NCI-H2196 (cell line): ENCODE data around the gene TNFRSF19.
A peak's percentile ranks its signal among the peaks of the same experiment; 100 is the strongest.

Source experiments
- DNase-seq: peaks from one replicate; lab custom pipeline; 2025; ENCODE audit not compliant: unreplicated experiment; lab: John Stamatoyannopoulos, UW

TNFRSF19 gene

DNA sequence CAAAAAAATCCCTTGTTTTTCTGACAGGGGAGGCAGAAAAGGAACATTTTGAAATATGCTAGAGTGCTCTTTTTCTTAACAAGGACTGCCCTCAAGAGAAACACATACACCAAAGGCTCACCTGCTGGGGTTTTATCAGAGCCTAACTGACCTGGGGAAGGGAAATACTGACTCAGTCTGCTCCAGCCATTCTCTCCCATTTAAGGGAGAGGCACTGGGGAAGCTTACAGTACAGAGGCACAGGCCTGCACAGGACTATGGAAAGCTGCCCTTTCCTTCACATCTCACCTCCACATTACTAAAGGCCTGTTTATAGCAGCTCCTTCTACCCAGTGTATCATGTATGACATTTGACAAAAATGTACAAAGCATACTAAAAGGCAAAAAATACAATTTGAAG lies 30.3 kb downstream of the TNFRSF19 start:
- no peak for DNase-seq

DNA sequence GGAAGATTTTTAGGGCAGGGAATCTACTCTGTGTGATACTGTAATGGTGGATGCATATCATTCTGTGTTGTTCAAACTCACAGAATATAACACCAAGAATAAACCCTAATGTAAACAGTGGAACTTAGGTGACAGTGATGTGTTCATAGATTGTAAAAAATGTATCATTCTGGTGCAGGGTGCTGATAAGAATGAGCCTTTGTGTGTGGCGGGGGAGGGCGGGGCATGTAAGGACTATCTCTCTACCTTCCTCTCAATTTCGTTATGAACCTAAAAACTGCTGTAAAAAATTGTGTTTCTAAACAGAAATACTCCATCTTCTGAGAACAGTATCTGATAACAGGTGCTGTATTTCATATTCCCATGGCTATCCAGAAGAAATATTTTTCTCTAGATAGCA lies 35.6 kb downstream of the TNFRSF19 start:
- DNase-seq, result no peak

DNA sequence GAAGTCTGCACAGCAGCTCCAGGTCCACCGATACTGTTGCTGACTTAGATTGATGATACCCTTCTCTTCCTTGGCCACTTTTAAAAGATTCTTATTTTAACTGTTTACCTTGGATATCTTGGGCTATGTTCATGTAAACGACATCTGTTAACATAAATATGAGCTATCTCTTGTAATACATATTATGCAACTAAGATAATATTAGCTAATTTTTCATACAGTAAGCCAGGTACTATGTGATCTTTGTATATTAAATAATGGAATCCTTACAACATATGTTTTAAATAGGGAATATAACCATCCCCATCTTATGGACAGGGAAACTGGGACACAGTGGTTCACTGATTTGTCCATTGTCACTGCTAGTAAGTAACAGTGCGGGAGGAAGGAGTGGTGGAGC lies 37.9 kb downstream of the TNFRSF19 start:
- DNase-seq, result no peak

DNA sequence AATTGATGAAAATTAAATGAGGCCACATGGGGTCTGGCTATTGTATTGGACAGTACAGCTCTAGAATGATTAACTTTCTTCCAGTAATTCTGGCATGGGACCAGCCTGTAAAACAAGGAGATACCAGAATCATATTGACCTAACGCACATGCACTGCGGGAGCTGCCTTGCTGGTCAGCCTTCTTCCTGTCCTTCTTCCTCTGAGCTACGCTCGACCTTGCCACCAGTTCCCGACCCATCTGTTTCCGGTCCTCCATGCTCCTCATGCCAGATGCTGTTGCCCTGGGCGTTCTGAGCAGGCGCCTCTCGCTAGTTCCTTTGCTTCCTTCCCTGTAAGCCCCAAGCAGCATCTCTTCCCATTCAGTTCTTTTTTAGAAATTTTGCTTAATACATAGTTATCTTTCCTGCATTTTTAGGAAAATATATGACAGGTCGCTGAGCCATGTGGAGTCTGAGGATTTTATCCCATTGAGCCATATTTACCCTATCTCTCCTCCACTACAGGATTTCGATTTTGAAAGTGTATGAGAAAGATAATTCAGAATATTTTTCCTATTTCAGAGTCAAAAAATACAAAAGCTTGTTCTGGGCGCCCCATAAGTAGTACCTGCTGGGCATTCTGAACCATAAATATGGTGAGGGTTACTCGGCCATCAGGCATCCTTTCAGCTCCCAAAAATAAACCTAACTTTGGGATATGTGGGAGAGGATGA lies 38.6 kb downstream of the TNFRSF19 start:
- DNase-seq, result no peak

- peak; percentile 30 for DNase-seq
These were observed 39.2 kb downstream of the TNFRSF19 start for GRCh38 chr13:23609414-23609760.

- no peak for DNase-seq
These were observed 39.8 kb downstream of the TNFRSF19 start for GRCh38 chr13:23609874-23610576.

DNA sequence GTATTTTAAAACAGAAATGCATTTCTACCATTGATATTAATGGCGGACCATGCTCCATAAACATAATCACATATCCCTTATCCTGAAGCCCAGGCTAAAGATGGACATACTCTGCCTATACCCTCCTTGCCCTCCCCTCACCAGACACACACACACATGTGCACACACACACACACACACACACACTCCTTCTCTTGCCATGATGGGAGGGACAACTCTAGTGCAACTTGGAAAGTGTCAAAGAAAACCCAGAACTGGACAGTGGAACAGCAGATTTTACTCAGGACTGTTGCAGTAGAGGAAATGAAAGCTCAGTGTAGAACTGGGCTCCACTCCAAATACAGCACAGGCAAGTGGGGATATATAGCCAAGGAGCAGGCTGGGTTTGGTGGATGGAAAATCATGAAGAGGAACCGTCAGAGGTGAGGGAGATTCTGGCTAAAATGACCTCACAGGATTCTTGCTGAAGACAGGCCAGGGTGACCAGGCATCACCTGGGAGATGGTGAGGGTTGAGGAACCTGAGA lies 40.8 kb downstream of the TNFRSF19 start:
- DNase-seq, result peak; percentile 9

DNA sequence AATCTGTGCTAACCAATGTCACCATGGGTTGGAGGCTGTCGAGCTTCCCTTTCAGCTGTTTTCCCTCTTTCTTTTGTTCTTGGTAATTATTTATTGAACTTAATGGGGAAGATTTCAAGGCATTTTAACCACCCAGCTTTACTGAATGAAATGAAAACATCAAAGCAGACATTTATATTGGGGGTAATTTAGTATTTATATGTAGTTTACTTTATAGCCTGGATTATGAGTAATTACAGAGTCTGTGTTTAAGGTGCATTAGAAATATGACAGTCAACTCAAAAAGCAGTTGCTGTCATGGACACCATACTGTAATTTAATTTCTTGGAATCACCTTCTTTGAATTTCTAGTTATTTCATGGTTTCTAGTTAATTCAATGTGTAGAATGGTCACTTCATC lies 42.0 kb downstream of the TNFRSF19 start:
- no peak for DNase-seq

DNA sequence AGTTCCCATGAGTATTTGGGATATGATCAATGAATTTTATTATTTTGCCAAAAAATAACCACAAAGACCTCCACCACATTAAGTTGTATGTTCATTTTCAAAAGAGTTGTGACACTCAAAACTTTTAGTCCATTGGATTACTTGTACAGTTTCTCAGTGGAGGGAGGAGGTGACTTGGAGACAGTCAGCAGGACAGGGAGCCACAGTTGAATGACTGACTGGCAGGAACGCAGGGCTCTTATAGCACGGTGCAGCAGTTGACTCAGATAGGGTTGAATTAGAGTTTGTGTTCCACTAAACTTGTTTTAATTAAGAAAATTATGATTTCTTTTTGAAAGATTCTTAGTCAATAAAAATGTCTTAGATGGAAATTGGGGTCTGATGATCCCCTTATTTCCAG lies 42.5 kb downstream of the TNFRSF19 start:
- DNase-seq, result no peak

GRCh38 chr13:23613596-23613995 lies 43.4 kb downstream of the TNFRSF19 start:
- no peak for DNase-seq

- DNase-seq, result no peak
These were observed 45.3 kb downstream of the TNFRSF19 start for GRCh38 chr13:23615395-23616081.

GRCh38 chr13:23616228-23616627 lies 46.0 kb downstream of the TNFRSF19 start:
- DNase-seq, result no peak

DNA sequence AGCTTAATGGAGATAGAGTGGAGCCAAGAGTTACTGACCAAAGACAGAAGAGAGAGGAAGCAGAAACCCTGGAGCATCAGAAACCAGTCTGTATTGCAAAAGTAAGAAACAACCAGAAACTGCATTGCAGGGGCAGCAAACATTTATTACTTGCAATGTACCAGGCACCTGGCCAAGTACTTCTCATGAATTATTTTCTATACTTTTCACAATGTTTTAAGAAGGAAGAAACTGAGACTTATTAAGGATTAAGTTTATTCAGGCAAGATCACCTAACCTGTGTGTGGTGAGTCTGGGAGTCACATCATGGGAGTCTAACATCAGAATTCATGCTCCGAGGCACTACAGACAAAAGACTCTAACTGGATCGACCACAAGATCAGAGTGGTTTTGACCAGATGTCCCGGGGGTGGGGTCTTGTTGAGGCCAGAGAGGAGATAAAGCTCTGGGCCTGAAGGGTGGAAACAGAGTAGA lies 47.4 kb downstream of the TNFRSF19 start:
- no peak for DNase-seq

DNA sequence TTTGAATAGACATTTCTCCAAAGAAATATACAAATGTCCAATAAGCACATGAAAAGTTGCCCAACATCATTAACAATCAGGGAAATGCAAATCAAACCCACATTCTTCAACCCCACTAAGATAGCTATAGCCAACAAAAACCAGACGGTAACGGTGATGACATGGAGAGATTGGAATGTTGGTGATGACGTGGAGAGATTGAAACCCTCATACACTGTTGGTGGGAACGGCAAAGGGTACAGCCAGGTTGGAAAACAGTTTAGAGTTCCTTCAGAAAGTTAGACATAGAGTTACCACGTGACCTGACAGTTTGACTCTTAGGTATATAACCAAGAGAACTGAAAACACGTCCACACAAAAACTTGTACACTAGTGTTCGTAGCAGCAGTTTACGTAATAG lies 48.1 kb downstream of the TNFRSF19 start:
- no peak for DNase-seq

DNA sequence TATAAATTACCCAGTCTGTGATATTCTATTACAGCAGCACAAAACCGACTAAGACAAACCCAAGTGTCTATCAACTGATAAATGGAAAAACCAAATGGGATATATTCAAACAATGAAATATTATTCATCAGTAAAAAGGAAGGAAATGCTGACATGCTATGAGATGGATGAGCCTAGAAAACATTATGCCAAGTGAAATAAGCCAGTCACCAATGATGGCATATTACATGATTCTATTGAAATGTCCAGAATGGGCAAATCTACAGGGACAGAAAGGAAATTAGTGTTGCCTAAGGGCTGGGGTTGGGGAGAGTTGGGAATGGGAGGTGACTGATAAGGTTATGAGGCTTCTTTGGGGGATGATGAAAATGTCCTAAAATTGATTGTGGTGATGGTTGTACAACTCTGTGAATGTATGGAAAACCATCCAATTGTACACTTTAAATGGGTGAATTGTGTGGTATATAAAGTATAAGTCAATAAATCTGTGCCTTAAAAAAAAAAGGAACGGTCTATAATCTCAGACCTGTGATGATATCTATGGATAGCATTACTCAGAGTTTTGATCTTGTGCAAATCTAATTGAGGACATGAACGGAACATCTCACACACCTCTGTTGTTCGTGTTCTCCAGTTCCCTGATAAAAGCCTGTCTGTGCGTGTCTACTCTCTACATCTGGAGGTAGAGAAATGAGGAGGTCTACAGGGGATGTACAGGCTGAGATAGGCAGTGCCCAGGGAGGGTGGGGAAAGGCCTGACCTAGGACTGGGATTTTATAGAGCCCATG lies 49.0 kb downstream of the TNFRSF19 start:
- no peak for DNase-seq

- no peak for DNase-seq
These were observed 50.0 kb downstream of the TNFRSF19 start for GRCh38 chr13:23620211-23620610.

DNA sequence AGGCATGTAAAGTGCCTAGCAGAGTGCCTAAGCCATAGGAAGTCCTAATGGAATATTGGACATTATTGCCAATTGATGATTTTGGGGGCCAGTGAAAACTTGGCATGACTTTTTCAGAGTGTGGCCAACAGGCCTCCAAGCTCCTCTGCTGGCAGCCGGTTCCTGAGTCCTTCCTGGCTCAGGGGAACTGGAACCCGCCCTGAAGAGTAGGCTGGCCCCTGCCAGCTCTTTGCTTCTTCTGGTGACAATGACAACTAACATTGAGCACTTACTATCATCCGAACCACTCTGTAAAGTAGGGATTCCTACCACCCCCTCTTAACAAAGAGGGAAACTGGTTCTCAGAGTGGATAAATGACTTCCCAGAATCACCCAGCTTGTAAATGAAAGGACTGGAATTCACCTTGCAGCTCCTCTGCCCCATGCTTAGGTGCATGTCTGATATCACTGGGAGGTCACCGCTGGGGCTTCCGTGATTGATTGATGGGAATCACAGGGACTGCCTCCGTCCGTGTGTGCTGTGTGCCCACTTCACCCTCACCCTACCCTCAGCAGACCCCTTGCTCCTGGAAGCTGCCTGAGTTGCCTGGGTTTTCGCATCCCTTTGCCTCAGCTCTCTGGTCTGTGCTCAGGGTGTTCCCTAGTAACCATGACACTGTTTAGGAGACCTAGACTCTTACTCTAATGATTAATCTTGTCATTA lies 50.6 kb downstream of the TNFRSF19 start:
- no peak for DNase-seq

DNA sequence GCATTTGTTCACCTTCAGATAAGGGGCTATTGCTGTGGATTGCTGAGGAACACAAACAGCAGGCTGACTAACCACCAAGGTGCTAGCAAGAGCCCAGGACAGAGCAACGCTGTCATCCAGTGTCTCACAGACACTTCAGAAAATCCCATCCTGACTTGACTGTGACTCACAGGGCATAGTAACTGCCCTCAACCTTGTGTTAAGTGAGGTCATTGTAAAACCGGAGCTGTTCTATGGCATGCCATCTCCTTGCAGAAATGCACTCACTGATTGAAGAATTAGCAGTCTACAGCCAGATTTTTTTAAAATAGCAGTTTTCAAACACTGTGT lies 51.1 kb downstream of the TNFRSF19 start:
- no peak for DNase-seq

- DNase-seq, result no peak
These were observed 52.8 kb downstream of the TNFRSF19 start for GRCh38 chr13:23622985-23623384.

- no peak for DNase-seq
These were observed 53.2 kb downstream of the TNFRSF19 start for GRCh38 chr13:23623394-23623793.

DNA sequence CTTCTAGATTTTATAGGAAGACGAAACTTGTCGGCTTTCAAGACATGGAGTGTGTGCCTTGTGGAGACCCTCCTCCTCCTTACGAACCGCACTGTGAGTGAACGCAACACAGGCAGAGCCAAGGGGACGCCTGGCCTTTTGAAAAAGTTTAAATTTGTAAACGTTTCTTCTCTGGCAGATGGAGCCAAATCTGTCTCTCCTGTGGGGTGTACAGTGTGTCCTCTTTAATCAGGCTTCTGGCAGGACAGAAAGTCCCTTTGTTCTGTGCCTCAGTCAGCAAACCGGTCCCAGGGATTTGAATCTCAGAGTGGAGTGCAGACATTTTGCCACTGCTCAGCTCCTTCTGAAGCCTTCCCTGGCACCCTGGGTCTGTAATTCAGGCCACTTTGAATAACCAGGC lies 56.5 kb downstream of the TNFRSF19 start:
- DNase-seq, result no peak
